Esophagus muscularis mucosa (tissue), 3 donors: ENCODE measurements around the gene AUNIP.

ENCODE experiments used
- POLR2A ChIP-seq: fragments of 450-650 bp; IDR thresholded peaks from one replicate; pipeline ENCODE4 v1.6.1; 2017; ENCODE audit warnings: antibody characterized with exemption, moderate library complexity, mild to moderate bottlenecking, low read depth
- TF ChIP-seq, protein P1 (sequence below), 3 experiments: fragments of 200-600 bp in 2 of 3; fragments of 450-650 bp in 1 of 3; sonication (generic) in 2 of 3; IDR thresholded peaks; one replicate each; pipeline ENCODE4 v1.5.1; 2017 to 2019; ENCODE audit warnings: antibody characterized with exemption in 3 of 3, mild to moderate bottlenecking in 2 of 3, moderate library complexity in 1 of 3

DNA sequence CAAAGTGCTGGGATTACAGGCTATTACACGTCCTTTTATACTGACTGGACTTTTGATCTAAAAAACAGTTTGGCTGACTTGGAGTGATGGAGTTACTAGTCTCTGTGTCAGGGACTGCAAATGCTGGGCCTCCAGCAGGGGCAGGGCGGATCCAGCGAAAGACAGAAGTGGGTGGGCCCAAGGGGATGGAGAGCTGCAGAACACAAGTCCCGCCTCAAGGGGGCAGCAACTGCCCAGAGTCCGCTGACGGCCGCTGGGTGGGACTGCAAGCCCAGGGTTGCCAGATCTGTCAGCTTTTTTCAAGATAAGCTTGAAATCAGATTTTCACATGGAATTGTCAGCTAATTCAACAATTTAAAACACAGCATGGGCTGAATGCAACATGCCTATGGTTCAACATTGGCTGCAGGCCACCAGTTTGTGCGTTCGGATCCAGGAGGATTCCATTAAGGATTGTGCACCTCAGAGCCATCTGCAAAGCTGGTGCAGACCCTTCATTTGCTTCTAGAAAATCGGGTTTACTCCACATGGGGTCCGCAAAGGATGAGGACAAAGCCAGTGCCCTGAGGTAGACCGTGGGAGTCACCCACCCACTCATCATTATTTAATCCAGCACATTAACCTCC is 36.2 kb upstream of the AUNIP start:
- no peak for TF ChIP-seq POLR2A
- TF ChIP-seq, protein P1, sequence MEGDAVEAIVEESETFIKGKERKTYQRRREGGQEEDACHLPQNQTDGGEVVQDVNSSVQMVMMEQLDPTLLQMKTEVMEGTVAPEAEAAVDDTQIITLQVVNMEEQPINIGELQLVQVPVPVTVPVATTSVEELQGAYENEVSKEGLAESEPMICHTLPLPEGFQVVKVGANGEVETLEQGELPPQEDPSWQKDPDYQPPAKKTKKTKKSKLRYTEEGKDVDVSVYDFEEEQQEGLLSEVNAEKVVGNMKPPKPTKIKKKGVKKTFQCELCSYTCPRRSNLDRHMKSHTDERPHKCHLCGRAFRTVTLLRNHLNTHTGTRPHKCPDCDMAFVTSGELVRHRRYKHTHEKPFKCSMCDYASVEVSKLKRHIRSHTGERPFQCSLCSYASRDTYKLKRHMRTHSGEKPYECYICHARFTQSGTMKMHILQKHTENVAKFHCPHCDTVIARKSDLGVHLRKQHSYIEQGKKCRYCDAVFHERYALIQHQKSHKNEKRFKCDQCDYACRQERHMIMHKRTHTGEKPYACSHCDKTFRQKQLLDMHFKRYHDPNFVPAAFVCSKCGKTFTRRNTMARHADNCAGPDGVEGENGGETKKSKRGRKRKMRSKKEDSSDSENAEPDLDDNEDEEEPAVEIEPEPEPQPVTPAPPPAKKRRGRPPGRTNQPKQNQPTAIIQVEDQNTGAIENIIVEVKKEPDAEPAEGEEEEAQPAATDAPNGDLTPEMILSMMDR (IDR thresholded peaks at IDR 0.05) = peak; percentile 98 to 99 (median 99)
